GM12872 (cell line): ENCODE results near the gene MAD1L1.
A peak's percentile ranks its signal among the peaks of the same experiment; 100 is the strongest.

ENCODE experiments used
- CTCF ChIP-seq: IDR thresholded peaks from 3 replicates; pipeline ENCODE4 v1.5.1; 2011; ENCODE audit warnings: low read depth, mild to moderate bottlenecking, low read length, moderate library complexity; ENCODE audit not compliant: insufficient read depth

Gene MAD1L1

GRCh38 chr7:2106924-2107323, 125.8 kb downstream of the MAD1L1 start:
- no peak for TF ChIP-seq CTCF

- TF ChIP-seq CTCF = no peak
These were observed 126.3 kb downstream of the MAD1L1 start for GRCh38 chr7:2106440-2106839.

- TF ChIP-seq CTCF = no peak
These were observed 126.8 kb downstream of the MAD1L1 start for GRCh38 chr7:2105917-2106316.

GRCh38 chr7:2105280-2105679, 127.5 kb downstream of the MAD1L1 start:
- no peak for TF ChIP-seq CTCF

GRCh38 chr7:2104716-2105115, 128.0 kb downstream of the MAD1L1 start:
- no peak for TF ChIP-seq CTCF

- peak; percentile 83 for TF ChIP-seq CTCF
These were observed 128.5 kb downstream of the MAD1L1 start for GRCh38 chr7:2104107-2104710.

GRCh38 chr7:2103071-2103898, 129.5 kb downstream of the MAD1L1 start:
- TF ChIP-seq CTCF = no peak
